Lower leg skin (tissue), 4 donors: ENCODE results near the gene SEMA3B. TPM values are rescaled to one million over a fixed set of nuclear protein-coding genes. Genes with fewer than 3 reads are reported as not detected.
"Not testable (repeated sequence)": the region's sequence is repeated elsewhere in the genome, so short reads cannot be mapped to it uniquely, and the experiment has no call there.

Experiments
- DNase-seq, 2 donors: peaks; one replicate each; pipeline ENCODE4 v3.0.0-alpha.2; 2019; ENCODE audit warnings: low spot score in 2 of 2
- H3K4me3 ChIP-seq: fragments of 200-600 bp; sonication (generic); 2 replicates; pipeline ENCODE4 v1.5.1; 2017; ENCODE audit warnings: mild to moderate bottlenecking, low read depth; ENCODE audit not compliant: poor library complexity, severe bottlenecking
- CTCF ChIP-seq, 3 donors: fragments of 450-650 bp; IDR thresholded peaks; one replicate each; pipeline ENCODE4 v1.5.1; 2016; ENCODE audit warnings: antibody characterized with exemption in 3 of 3, mild to moderate bottlenecking in 3 of 3, moderate library complexity in 2 of 3
- POLR2A ChIP-seq, 2 donors: fragments of 450-650 bp; IDR thresholded peaks; one replicate each; pipeline ENCODE4 v1.6.1; 2016 to 2017; ENCODE audit warnings: antibody characterized with exemption in 2 of 2, mild to moderate bottlenecking in 1 of 2, moderate library complexity in 1 of 2
- WGBS, 2 donors: methylation state at CpG; one replicate each; pipeline ENCODE4 v1.1.5; 2018; 5-methylcytosine and 5-hydroxymethylcytosine counted together
- intact Hi-C: fragments of 100-400 bp; cut with DNase I; formaldehyde crosslinking; loops from one replicate; pipeline ENCODE4 v1.15.0; 2023; ENCODE audit warnings: low total_unique reads
- total RNA-seq, 4 donors: library from RNA; depleted of rRNA; stranded (reverse); fragments of >200 nt; gene quantifications; one replicate each; pipeline ENCODE4 v1.1.0, GENCODE V29; 2016

SEMA3B gene
- total RNA-seq, 4 donors from 2014 or later: 1.1 to 7.2 (median 3.3) TPM

GRCh38 chr3:50260942-50261441 lies 8.0 kb upstream of the SEMA3B start:
- DNase-seq: no peak
- intact Hi-C loops: no loop called here
- no peak for TF ChIP-seq CTCF (IDR thresholded peaks at IDR 0.05)
- TF ChIP-seq POLR2A (IDR thresholded peaks at IDR 0.05): no peak
- H3K4me3 ChIP-seq: no peak overlapping the region
- 60 to 61% methylated on average over 5 of the region's 5 CpGs for WGBS, 2 donors

- no peak for DNase-seq
- WGBS, 2 donors: 44 to 55% methylated on average over 2 of the region's 2 CpGs
- no peak overlapping the region for H3K4me3 ChIP-seq
- intact Hi-C loops: no loop called here
- no peak for TF ChIP-seq CTCF (IDR thresholded peaks at IDR 0.05)
- TF ChIP-seq POLR2A (IDR thresholded peaks at IDR 0.05): no peak
Observed at GRCh38 chr3:50261505-50261904, 7.4 kb upstream of the SEMA3B start.

- WGBS, 2 donors: 97 to 100% methylated on average over 4 of the region's 4 CpGs
- DNase-seq, H3K4me3 ChIP-seq, intact Hi-C loops: not testable (repeated sequence)
Observed at GRCh38 chr3:50262200-50262599, 6.7 kb upstream of the SEMA3B start.

GRCh38 chr3:50262778-50263177 lies 6.2 kb upstream of the SEMA3B start:
- H3K4me3 ChIP-seq: no peak overlapping the region
- no peak for DNase-seq
- 79 to 84% methylated on average over 7 of the region's 7 CpGs for WGBS, 2 donors
- intact Hi-C loops: no loop called here
- TF ChIP-seq CTCF (IDR thresholded peaks at IDR 0.05): no peak
- no peak for TF ChIP-seq POLR2A (IDR thresholded peaks at IDR 0.05)

GRCh38 chr3:50263478-50264382 lies 5.2 kb upstream of the SEMA3B start:
- 61 to 69% methylated on average over 6 of the region's 6 CpGs for WGBS, 2 donors
- intact Hi-C loops: no loop called here
- no peak overlapping the region for H3K4me3 ChIP-seq
- DNase-seq: no peak
- TF ChIP-seq CTCF (IDR thresholded peaks at IDR 0.05): no peak
- no peak for TF ChIP-seq POLR2A (IDR thresholded peaks at IDR 0.05)

- intact Hi-C loops: no loop called here
- WGBS, 2 donors: 38 to 40% methylated on average over 7 of the region's 7 CpGs
- TF ChIP-seq POLR2A (IDR thresholded peaks at IDR 0.05) (no peak), CTCF (IDR thresholded peaks at IDR 0.05) (no peak)
- no peak overlapping the region for H3K4me3 ChIP-seq
- DNase-seq: peak in 1 of 2 donors; percentile 92
Observed at GRCh38 chr3:50264383-50264963, 4.5 kb upstream of the SEMA3B start.
